ENCODE data around the gene TMEM41A. TPM values are rescaled to one million over a fixed set of nuclear protein-coding genes. Genes with fewer than 3 reads are reported as not detected.

TMEM41A gene
- total RNA-seq, 1 donor, result 10.5 TPM

DNA sequence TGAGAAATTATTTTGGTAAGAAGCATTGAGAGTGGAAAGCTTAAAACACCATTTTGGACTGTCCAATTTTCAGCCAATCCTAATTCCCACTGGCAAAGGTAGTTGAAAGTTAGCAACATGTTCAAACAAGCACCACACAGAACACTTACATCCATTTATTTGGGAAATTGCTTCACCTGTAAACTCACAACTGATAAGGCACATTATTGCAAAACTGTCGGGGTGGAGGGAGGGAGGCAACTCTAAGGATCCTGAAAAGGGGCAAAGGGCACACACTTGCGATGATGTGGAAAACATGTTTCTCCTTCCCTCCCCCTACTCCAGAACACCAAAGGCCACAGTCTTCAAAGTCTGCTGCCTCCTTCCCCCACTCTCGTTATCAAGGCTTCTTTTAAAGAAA is 9.4 kb downstream of the TMEM41A start:
- TF ChIP-seq, protein P1, sequence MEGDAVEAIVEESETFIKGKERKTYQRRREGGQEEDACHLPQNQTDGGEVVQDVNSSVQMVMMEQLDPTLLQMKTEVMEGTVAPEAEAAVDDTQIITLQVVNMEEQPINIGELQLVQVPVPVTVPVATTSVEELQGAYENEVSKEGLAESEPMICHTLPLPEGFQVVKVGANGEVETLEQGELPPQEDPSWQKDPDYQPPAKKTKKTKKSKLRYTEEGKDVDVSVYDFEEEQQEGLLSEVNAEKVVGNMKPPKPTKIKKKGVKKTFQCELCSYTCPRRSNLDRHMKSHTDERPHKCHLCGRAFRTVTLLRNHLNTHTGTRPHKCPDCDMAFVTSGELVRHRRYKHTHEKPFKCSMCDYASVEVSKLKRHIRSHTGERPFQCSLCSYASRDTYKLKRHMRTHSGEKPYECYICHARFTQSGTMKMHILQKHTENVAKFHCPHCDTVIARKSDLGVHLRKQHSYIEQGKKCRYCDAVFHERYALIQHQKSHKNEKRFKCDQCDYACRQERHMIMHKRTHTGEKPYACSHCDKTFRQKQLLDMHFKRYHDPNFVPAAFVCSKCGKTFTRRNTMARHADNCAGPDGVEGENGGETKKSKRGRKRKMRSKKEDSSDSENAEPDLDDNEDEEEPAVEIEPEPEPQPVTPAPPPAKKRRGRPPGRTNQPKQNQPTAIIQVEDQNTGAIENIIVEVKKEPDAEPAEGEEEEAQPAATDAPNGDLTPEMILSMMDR (IDR thresholded peaks at IDR 0.05; ENCODE audit: extremely low read depth, low read depth, low read length), result no peak
- no peak for DNase-seq (ENCODE audit: insufficient read length, low spot score, missing footprints)
- H3K4me2 ChIP-seq (ENCODE audit: insufficient read depth, low read length), result no peak overlapping the region
- H3K4me3 ChIP-seq (ENCODE audit: insufficient read depth, low read length), result no peak overlapping the region
- H3K27me3 ChIP-seq (ENCODE audit: insufficient read depth, low read length), result no peaks in the 10 kb centered on the region
- H3K9me3 ChIP-seq (ENCODE audit: low read depth, low read length), result no peaks in the 10 kb centered on the region
- no peaks in the 10 kb centered on the region for H3K4me1 ChIP-seq (ENCODE audit: insufficient read depth, low read length)
- peaks cover 21% of the 10 kb centered on the region for H3K36me3 ChIP-seq (ENCODE audit: insufficient read depth, low read length)
- H3K27ac ChIP-seq (ENCODE audit: low read depth, low read length), result no peak overlapping the region
- H2AFZ ChIP-seq (ENCODE audit: low read length), result no peak overlapping the region
- H3K79me2 ChIP-seq (ENCODE audit: insufficient read depth, low read length), result no peaks in the 10 kb centered on the region
- H4K20me1 ChIP-seq (ENCODE audit: insufficient read depth, low read length), result no peaks in the 10 kb centered on the region

GRCh38 chr3:185488465-185488864 is 10.4 kb downstream of the TMEM41A start:
- Histone ChIP-seq H2AFZ (ENCODE audit: low read length) (no peak overlapping the region), H3K9me3 (ENCODE audit: low read depth, low read length) (no peaks in the 10 kb centered on the region), H3K79me2 (ENCODE audit: insufficient read depth, low read length) (no peaks in the 10 kb centered on the region), H3K4me1 (ENCODE audit: insufficient read depth, low read length) (no peaks in the 10 kb centered on the region), H4K20me1 (ENCODE audit: insufficient read depth, low read length) (no peaks in the 10 kb centered on the region), H3K27me3 (ENCODE audit: insufficient read depth, low read length) (no peaks in the 10 kb centered on the region), H3K36me3 (ENCODE audit: insufficient read depth, low read length) (peaks cover 14% of the 10 kb centered on the region), H3K27ac (ENCODE audit: low read depth, low read length) (no peak overlapping the region), H3K4me3 (ENCODE audit: insufficient read depth, low read length) (no peak overlapping the region), H3K4me2 (ENCODE audit: insufficient read depth, low read length) (no peak overlapping the region)
- DNase-seq (ENCODE audit: insufficient read length, low spot score, missing footprints), result no peak
- TF ChIP-seq, protein P1 (IDR thresholded peaks at IDR 0.05; ENCODE audit: extremely low read depth, low read depth, low read length), result no peak

- Histone ChIP-seq H3K4me3 (ENCODE audit: insufficient read depth, low read length) (no peak overlapping the region), H3K27ac (ENCODE audit: low read depth, low read length) (no peak overlapping the region), H3K4me2 (ENCODE audit: insufficient read depth, low read length) (no peak overlapping the region), H4K20me1 (ENCODE audit: insufficient read depth, low read length) (no peaks in the 10 kb centered on the region), H3K27me3 (ENCODE audit: insufficient read depth, low read length) (no peaks in the 10 kb centered on the region), H3K4me1 (ENCODE audit: insufficient read depth, low read length) (no peaks in the 10 kb centered on the region), H3K79me2 (ENCODE audit: insufficient read depth, low read length) (no peaks in the 10 kb centered on the region), H3K36me3 (ENCODE audit: insufficient read depth, low read length) (peaks cover 19% of the 10 kb centered on the region), H2AFZ (ENCODE audit: low read length) (no peak overlapping the region), H3K9me3 (ENCODE audit: low read depth, low read length) (no peaks in the 10 kb centered on the region)
- TF ChIP-seq, protein P1 (IDR thresholded peaks at IDR 0.05; ENCODE audit: extremely low read depth, low read depth, low read length), result no peak
- no peak for DNase-seq (ENCODE audit: insufficient read length, low spot score, missing footprints)
Observed at GRCh38 chr3:185486394-185486793, 12.4 kb downstream of the TMEM41A start.

DNA sequence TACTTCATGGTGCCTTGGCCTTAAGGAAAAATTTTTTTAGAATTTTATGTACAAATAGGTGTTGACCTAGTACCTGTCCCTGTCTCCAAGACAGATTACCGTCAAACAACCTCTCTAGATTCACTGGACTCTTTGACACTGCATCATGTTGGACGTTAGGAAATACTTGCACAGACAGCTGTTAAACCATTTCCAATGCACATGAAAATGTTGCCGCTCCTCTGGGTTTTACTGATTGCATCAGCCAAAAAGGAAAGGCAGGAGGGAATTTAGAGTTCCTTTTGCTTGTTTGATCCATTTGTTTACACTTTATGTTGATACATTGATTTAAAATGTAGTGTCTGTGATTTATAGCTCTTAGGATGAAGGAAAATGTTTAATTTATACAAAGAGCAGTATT is 14.5 kb downstream of the TMEM41A start:
- Histone ChIP-seq H3K79me2 (ENCODE audit: insufficient read depth, low read length) (no peaks in the 10 kb centered on the region), H3K27me3 (ENCODE audit: insufficient read depth, low read length) (no peaks in the 10 kb centered on the region), H3K36me3 (ENCODE audit: insufficient read depth, low read length) (peaks cover 11% of the 10 kb centered on the region), H3K4me1 (ENCODE audit: insufficient read depth, low read length) (no peaks in the 10 kb centered on the region), H3K4me3 (ENCODE audit: insufficient read depth, low read length) (no peak overlapping the region), H4K20me1 (ENCODE audit: insufficient read depth, low read length) (no peaks in the 10 kb centered on the region), H3K4me2 (ENCODE audit: insufficient read depth, low read length) (no peak overlapping the region), H2AFZ (ENCODE audit: low read length) (no peak overlapping the region), H3K27ac (ENCODE audit: low read depth, low read length) (no peak overlapping the region), H3K9me3 (ENCODE audit: low read depth, low read length) (no peaks in the 10 kb centered on the region)
- TF ChIP-seq, protein P1 (IDR thresholded peaks at IDR 0.05; ENCODE audit: extremely low read depth, low read depth, low read length), result no peak
- DNase-seq (ENCODE audit: insufficient read length, low spot score, missing footprints), result no peak
